ENCODE data around the gene PTPN18.
"Not testable (repeated sequence)": the region's sequence is repeated elsewhere in the genome, so short reads cannot be mapped to it uniquely, and the experiment has no call there.

The PTPN18 gene

GRCh38 chr2:130390460-130391057 is 34.7 kb downstream of the PTPN18 start:
- peak overlapping the region; percentile 63 for H3K4me3 ChIP-seq (ENCODE audit: low read depth, low read length)
- TF ChIP-seq CTCF (IDR thresholded peaks at IDR 0.05; ENCODE audit: borderline replicate concordance, insufficient read depth, low read depth, low read length): no peak

- H3K4me3 ChIP-seq (ENCODE audit: low read depth, low read length): peak overlapping the region; percentile 63
- no peak for TF ChIP-seq CTCF (IDR thresholded peaks at IDR 0.05; ENCODE audit: borderline replicate concordance, insufficient read depth, low read depth, low read length)
These were observed 35.4 kb downstream of the PTPN18 start for GRCh38 chr2:130391058-130391871.

- H3K4me3 ChIP-seq (ENCODE audit: low read depth, low read length): peak overlapping the region; percentile 63
- no peak for TF ChIP-seq CTCF (IDR thresholded peaks at IDR 0.05; ENCODE audit: borderline replicate concordance, insufficient read depth, low read depth, low read length)
These were observed 36.2 kb downstream of the PTPN18 start for GRCh38 chr2:130391872-130392670.

- TF ChIP-seq CTCF (IDR thresholded peaks at IDR 0.05; ENCODE audit: borderline replicate concordance, insufficient read depth, low read depth, low read length): no peak
- H3K4me3 ChIP-seq (ENCODE audit: low read depth, low read length): no peak overlapping the region
These were observed 37.6 kb downstream of the PTPN18 start for GRCh38 chr2:130393318-130393910.

- H3K4me3 ChIP-seq (ENCODE audit: low read depth, low read length): not testable (repeated sequence)
These were observed 50.4 kb downstream of the PTPN18 start for GRCh38 chr2:130406280-130406679.

- not testable (repeated sequence) for H3K4me3 ChIP-seq (ENCODE audit: low read depth, low read length)
- TF ChIP-seq CTCF (IDR thresholded peaks at IDR 0.05; ENCODE audit: borderline replicate concordance, insufficient read depth, low read depth, low read length): peak; percentile 13; the same call in 1 of the 2 replicates
These were observed 60.8 kb downstream of the PTPN18 start for GRCh38 chr2:130416693-130417092.

GRCh38 chr2:130418845-130419244 is 63.0 kb downstream of the PTPN18 start:
- not testable (repeated sequence) for H3K4me3 ChIP-seq (ENCODE audit: low read depth, low read length)
